Renal pelvis (tissue), 4 donors: ENCODE measurements around the gene WDR7. TPM values are rescaled to one million over a fixed set of nuclear protein-coding genes. Genes with fewer than 3 reads are reported as not detected.

Experiments
- DNase-seq: peaks from one replicate; pipeline ENCODE4 v3.0.0-alpha.2; 2013
- polyA plus RNA-seq, 3 donors: library from polyadenylated mRNA; unstranded; fragments of 120-200 nt; gene quantifications; one replicate each; pipeline ENCODE4 v1.2.1, GENCODE V29; 2013; ENCODE audit not compliant: insufficient read length in 3 of 3

WDR7 gene
- polyA plus RNA-seq, 3 donors: 10.2 to 11.7 (median 10.5) TPM

DNA sequence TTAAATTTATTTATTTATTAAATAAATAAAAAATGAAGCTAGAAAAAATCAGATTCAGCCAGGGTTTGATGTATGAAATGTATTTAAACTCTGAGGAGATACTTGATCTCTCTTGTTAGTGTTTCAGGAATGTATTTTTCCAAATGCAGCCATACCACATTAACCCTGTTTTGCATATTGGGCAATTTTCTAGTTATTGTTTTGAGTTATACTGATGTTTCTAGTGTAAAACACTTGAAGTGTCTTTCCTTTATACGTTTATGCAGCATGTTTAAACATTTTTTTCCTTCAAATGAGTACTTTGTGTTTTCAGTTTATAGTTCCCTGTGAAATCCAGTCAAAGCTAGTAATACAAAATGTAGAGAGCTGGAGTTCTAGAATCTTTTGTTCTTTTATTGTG is 69.9 kb downstream of the WDR7 start:
- no peak for DNase-seq

DNA sequence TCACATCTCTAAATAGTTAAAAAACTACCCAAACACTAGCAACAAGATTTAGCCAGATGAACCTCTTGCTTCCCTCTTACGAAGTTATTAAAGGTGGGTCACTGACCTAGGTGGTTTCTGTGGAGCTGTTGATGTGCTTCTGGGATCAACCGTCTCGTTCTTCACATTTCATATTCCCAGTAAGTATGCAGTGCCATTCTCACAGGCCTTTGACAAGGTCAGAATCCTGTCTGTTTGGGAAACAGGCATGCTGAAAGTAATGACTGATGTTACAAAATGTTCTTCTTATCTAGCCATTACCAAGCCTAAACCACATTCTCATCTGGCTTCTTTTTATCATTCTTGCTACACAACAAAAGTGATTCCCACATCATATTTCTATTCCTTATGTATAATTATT is 70.3 kb downstream of the WDR7 start:
- no peak for DNase-seq

DNA sequence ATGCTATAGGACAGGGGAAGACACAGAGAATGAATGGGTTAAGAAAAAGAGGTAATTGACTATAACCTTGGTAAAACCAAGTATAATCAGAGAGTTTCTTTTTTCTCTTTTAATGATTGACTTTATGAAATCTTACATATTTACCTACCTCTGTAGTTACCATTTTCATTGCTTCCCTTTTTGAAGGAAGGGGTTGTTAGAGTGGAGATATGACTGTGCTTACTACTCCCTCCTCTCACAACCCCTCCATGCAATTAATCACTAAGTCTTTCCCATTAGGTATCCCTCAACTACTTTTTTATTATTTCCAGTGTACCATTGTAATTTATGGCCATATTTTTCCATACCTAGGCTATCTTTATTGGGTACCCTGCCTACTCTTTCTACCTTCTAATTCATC is 71.4 kb downstream of the WDR7 start:
- no peak for DNase-seq

DNA sequence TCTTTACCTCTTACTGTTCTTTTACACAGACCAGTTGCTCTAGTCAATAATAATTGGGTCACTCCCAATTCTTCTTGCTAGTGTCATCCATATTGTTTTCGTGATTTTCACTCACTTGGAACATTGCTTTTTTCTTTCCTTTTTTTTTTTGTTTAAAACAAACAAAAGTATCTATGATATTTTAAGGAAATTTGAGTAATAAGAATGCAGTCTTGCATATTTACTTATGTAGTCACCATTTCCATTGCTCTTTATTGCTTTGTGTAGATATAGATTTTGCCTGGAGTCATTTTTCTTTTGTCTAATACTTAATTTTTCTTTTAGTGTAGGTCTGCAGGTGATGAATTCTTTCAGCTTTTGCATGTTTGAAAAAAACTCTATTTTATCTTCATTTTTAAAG is 71.9 kb downstream of the WDR7 start:
- no peak for DNase-seq

DNA sequence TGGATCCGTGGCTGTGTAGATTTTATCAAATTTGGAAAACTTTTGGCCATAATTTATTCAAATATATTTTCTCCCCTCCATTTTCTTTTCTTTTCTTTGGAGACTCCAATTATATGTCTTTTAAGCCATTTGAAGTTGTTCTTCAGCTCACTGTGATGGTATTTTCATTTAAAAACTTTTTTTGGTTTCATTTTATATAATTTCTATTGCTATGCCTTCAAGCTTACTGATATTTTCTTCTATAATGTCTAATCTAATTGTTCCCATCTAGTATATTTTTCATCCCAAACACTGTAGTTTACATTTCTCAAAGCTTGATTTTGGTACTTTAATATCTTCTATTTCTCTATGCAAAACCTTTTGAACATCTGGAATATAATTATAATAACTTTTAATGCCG is 72.5 kb downstream of the WDR7 start:
- no peak for DNase-seq

DNA sequence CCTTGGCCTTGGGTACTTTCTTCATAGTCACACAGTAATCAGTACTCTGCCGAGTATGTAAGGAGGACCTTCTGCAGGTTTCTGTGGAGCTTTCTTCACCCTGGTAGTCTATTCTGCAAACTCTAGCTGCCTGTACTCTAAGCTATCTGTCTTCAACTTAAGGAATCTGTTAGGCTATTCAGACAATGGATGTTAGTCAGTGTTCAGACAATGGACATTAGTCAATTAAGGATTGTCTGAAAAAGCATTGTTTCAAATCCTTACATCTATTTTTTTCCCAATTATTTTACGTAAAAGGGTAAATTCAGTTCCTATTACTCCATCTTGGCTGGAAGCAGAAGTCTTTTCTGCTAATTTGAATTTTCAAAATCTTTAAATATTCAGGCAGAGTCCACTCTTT is 75.7 kb downstream of the WDR7 start:
- no peak for DNase-seq

DNA sequence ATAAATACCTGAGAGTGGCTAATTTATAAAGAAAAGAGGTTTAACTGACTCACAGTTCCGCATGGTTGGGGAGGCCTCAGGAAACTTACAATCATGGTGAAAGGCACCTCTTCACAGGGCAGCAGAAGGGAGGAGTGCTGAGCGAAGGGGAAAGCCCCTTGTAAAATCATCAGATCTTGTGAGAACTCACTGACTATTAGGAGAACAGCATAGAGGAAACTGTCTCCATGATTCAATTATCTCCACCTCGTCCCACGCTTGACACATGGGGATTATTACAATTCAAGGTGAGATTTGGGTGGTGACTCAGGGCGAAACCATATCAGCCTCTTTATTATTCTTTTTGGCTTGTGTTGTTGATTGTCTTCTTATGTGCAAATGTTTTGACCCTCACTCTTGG is 76.2 kb downstream of the WDR7 start:
- DNase-seq: no peak

DNA sequence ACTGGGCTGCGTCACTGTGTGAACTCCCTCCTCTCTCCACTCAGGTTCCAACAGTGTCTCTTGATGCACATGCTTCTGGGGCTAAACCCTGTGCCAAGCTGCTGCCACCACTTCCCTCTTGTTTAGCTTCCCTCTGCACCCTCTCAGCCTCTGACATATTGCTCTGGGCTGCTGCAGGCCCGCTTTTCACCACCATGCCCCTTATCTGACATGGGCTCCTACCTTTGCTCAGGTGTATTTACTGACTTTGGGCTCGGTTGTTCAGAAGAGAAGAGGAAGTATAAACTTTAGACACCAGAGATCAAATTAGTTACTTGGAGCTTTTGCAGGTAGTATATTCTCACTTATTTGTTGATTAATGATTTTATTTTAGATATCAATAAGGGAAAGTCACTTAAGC is 77.6 kb downstream of the WDR7 start:
- no peak for DNase-seq

DNA sequence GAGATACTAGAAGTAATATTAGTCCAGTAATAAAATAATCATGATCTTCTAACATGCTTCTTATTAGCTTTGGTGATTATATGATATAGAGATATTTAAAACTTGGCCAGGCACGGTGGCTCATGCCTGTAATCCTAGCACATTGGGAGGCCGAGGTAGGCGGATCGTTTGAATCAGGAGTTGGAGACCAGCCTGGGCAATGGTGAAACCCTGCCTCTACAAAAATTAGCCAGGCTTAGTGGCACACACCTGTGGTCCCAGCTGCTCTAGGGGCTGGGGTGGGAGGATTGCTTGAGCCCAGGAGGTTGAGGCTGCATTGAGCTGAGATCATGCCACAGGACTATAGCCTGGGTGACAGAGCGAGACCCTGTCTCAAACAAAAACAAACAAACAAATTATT is 87.0 kb downstream of the WDR7 start:
- DNase-seq: no peak

DNA sequence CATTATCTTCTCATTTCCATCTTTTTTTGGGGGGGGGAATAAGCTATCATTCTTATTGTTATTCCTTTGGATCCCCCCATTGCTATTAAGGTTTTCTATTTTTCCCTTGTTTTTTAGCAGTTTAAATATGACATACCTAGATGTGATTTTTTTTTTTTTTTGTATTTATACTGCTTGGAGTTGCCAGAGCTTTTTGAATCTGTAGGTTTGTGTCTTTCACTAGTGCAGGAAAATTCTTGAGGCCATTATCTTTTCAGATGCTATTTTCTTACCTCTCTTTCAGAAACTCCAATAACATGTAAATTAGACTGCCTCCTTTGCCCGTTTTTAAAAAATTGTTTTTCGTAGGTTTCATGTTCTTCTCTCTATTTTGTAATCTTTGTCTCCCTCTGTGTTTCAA is 88.6 kb downstream of the WDR7 start:
- DNase-seq: no peak

DNA sequence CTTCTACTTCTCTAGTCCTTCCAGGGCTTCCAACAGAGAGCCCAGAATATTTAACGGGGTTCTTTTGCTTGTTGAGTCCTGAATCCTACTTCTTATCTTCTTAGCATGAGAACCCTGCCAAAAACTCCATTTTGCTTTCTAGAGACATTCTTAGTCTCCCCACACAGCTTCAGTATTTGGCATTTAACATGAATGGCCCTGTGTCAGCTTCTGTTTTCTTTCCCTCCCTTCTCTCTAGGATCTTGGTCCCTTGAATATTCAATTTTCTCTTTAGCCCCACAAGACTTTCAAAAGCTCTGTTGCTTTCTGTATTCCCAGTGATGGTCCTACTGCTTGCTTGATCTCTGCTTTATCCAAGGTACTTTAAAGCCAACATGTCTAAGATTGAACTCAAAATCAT is 89.5 kb downstream of the WDR7 start:
- DNase-seq: no peak

DNA sequence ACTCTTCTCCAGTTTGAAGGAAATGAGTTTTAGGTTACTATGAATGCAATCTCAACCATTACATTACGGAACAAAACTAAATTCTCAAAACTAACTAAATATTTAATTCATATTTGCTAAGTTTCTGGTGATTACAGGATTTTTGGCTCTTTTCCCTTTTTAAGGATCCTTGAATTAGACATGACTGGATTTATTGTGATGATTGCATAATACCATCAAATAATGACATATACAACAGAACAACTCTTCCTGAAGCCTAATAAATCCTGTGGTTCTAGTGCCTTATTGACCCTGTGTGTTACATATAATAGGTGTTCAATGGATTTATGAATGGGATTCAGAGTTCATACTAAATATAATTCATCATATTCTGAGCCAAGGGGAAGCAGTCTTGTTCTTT is 90.5 kb downstream of the WDR7 start:
- no peak for DNase-seq

DNA sequence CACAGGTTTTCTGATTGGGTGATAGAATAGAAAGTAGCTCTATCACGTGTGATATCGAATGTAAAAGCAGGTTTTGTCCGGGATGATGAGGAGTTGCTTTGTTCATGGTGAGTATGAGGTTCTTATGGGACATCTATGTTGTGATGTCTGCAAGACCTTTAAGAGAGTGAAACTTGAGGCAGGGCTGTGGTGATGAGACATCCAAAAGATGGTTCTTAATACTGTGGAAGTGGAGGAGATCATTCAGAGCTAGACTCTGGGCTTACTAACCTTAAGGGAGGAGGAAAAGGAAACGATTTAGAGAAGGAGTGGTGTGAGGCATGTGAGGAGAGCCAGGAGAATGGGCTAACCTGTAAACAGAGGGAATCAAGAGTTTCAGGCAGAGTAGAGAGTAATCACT is 92.0 kb downstream of the WDR7 start:
- DNase-seq: no peak

DNA sequence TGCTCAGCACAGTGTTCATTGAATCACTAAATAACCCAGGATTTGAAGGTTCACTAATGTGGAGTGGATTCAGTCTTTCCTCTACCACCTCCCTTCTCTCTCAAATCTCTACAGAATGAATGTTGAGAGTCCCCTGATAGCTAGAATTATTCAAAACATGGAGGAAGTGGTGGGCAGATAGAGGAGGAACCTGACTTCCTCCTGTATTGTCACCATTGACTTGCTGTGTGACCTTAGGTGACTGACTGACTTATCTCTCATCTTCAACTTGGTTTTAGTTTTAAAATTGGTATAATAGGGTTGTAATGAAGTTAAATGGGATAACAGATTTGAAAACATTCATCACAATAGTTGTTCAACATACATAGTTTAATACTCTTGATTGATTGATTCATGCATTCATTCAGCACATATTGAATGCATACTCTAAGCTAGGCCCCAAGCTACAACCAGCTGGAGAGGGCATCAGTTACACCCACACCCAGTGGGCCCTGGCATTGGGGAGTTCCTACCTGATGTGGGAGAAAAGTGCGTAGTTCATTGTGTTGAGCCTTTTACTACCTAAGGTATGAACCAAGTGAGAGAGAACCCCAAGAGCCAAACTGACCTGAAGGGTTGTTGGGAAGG is 96.0 kb downstream of the WDR7 start:
- no peak for DNase-seq

DNA sequence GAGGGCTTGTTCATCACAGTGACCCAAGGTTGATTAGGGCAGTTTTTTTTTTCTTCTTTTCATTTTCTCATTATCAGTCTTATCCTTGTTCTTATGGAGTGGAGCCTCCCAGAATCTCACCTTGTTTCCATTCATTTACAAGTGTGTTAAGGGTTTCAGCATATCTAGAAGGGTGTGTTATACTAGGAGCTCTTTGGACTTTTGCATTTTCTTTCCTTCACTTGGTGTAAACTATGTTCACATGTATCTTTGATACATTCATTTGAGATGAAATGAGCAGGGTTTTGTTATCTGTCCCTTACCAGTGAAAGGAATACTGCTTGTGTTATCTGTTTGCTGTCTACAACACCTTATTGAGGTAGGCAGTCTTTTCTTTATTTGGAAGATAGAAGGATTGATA is 96.7 kb downstream of the WDR7 start:
- no peak for DNase-seq

DNA sequence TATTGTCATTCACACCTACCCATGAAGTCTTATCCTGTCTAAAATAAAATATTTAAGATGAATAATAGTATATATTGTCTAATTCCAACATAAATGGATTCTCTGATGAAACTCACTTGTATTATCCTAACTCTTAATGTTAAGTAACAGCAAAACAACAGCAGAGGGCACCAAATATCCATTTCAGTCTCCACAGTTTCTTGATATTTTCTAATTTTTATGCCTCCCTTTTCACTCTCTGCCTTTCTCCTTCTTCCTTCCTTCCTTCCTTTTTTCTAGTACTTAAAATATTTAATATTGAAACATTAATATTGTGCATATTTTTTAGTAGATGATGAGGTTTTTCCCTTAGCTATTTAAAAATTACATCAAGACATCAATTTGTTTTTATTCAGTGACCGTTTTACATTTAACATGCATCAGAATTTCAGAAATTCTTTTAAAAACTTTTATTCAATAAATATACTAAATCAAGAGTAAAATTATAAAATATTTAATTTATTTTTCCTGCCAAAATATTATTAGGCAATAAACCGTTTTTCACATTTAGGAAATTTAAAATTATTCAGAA is 97.6 kb downstream of the WDR7 start:
- peak; percentile 19 for DNase-seq

DNA sequence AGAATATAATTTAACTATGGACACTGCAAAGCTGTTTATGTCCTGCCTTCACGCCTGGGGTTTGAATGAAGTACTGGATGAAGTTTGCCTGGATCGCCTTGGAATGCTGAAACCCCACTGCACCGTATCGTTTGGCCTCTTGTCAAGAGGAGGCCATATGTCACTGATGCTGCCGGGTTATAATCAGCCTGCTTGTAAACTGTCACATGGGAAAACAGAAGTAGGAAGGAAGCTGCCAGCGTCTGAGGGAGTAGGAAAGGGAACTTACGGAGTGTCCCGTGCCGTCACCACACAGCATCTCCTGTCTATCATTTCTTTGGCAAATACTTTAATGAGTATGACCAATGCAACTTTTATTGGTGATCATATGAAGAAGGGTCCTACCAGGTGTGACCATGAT is 105.8 kb downstream of the WDR7 start:
- no peak for DNase-seq

DNA sequence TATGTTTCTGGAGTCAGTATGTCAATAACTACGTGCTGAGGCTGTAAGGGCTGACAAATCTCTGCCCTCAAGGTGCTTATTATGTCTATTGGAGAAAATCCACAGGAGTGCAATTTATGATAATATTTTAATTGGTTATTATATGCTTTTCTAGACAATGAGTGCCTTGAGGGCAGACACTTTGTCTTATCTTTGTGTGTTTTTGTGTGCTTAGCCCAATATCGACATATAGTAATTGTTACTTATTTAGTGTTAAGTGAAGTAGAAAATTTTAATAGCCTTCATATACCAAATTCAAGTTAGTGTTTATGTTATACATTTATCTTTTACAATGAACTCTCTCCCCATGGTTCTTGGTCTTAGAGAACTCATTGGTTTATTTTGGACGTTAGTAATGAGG is 118.9 kb downstream of the WDR7 start:
- DNase-seq: no peak

DNA sequence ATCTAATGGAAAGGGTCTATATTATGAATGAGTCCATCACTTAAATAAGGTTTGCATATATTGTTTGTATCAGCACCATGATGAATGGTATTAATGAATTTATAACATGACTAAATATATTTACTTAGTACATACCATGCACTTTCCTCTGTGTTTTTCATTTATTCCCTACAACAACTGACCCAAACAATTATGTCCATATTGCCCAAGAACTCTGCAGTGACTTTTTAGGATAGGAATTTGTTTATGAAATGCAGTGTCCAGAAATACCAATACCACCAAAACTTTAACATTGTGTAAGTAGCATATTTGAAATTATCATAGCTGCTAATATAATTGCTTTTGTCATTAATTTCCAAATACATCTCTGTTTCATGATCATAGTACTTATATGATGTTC is 119.7 kb downstream of the WDR7 start:
- DNase-seq: no peak

DNA sequence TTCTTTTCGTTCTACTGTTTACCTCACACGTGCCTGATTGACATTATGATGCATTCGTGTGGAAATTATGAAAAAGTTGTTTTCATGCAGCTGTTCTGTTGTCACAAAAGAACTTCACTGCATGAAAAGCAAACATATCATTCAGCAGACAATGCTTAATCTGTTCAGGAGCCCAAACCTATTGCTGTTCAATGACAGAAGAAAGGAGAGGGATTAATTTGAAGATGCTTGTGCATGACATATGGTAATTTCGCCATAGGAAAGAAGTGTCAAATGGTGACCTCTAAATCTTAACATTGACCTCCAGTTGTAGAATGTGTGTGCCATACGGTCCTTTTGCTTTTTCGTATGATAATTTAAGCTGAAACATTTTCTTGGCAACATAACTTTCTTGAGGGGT is 124.5 kb downstream of the WDR7 start:
- no peak for DNase-seq

DNA sequence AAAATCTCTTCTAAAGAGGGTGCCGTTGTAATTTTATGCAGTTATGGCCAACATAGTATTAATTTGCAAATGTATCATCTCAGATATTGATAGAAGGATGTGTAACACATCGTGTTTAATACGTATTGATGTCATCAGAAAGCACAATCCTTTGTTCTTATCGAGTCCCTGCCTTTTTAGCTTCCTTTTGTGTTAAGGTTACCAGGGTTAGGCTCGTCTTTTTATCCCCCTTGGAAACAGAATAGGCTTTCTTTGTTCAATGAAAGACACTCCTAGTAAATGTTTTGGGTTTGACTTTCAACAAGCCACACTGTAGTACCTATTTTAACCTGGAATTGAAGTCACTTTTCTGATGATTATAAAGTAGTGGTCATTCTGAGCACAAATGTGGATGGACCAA is 136.2 kb downstream of the WDR7 start:
- DNase-seq: no peak

DNA sequence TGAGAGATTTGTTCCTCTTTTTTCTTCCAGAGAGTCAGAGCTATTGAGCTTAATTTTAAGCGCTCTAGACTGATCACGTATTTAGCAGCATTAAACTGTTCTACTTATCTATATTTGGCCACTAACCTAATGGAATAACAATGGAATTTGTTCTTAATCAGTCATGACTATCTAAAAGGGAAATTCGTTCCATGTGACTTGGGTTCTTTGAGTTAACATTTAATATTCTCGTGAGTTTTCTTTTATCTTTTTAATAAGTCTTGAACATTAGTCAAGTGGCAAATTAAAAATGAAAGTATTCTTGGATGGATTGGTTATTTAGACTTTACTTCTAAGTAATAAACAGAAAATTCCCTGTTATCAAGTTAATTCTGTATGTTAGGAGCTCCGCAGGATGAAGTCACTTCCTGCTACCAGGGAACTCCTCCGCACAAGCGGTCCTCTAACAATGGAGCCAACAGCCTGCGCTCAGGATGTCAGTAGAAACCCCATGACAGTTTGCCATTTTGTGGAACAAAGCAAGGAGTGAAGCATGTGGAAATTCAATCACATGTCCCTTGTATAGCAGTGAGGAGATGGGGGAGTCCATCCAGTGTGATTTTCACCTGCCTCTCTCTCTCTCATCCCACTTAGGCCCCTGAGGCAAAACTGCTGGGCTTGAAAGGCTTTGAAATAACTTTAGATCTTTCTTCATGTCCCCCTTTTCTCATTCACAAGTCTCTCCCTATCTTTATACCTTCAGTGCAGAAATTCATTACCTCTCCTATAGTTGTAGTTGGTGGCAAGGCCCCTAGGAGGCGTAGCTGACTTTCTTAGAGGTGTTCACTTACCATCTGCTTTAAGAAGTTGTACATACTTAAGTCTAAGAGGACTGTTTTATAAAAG is 138.1 kb downstream of the WDR7 start:
- DNase-seq: no peak

DNA sequence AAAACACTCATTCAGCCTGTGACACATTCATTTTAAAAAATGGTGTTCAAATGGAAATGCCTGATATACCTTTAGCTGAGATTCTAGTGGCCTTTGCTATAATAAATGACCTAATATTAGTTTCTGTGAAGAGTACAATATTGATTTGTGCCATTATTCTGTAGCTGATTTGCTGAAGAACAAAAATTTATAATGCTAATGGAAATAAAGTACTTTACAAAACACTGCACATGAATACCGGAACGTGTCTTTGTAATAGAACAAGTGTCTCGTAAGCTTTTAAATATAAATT is 138.7 kb downstream of the WDR7 start:
- DNase-seq: no peak

DNA sequence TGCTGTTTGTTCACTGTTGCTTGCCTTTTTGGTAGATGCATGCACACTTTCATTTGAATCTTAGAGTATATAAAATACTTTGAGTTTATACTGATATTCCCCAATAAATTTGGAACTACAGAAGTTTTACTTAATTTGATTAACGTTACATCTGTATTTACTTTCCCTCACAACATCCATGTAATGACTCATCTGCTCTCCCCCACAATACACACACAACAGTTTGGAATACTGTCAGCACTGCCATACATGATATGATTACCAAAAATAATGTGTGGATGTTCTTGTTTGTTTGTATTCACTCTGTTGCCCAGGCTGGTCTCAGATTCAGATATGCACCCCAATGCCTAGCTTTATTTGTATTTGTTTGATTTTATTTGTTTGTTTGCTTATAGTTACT is 144.2 kb downstream of the WDR7 start:
- no peak for DNase-seq
